ENCODE measurements around the gene LRRN4CL. TPM values are rescaled to one million over a fixed set of nuclear protein-coding genes. Genes with fewer than 3 reads are reported as not detected.

LRRN4CL gene
- total and polyA plus RNA-seq, 2 of the 4 experiments (the other 2 are of a cell fraction) = 0.36 to 0.84 TPM

- TF ChIP-seq RCOR1 (IDR thresholded peaks at IDR 0.05; ENCODE audit: insufficient replicate concordance, low read length) (no peak), CHD1 (IDR thresholded peaks at IDR 0.05; ENCODE audit: low read depth, low read length) (no peak), FOS (IDR thresholded peaks at IDR 0.05; ENCODE audit: low read depth, low read length) (no peak), CEBPB (IDR thresholded peaks at IDR 0.05; ENCODE audit: low read depth, low read length) (no peak), BHLHE40 (IDR thresholded peaks at IDR 0.05; ENCODE audit: low read depth, low read length) (no peak), SMC3 (IDR thresholded peaks at IDR 0.05; ENCODE audit: low read depth, low read length) (no peak), MXI1 (IDR thresholded peaks at IDR 0.05; ENCODE audit: borderline replicate concordance, low read depth, low read length) (no peak), ELK1 (IDR thresholded peaks at IDR 0.05; ENCODE audit: borderline replicate concordance, low read depth, low read length) (no peak)
- H2BK15ac ChIP-seq (ENCODE audit: low read depth, low read length) = no peak overlapping the region
- no peak overlapping the region for H2AK9ac ChIP-seq (replicated peaks; ENCODE audit: low read depth, low read length, poor library complexity)
- no peak overlapping the region for H2BK5ac ChIP-seq (ENCODE audit: low read depth, low read length, poor library complexity, severe bottlenecking)
- in situ Hi-C loops (cut with MboI; ENCODE audit: low sequenced_read_pairs) (no loop called here), intact Hi-C loops (cut with micrococcal nuclease) (no loop called here), dilution Hi-C loops (cut with HindIII; ENCODE audit: low sequenced_read_pairs, unreplicated experiment) (no loop called here)
- no peak overlapping the region for H4K91ac ChIP-seq (ENCODE audit: insufficient read depth, low read depth, low read length)
- H3K23ac ChIP-seq (ENCODE audit: low read depth, low read length) = no peak overlapping the region
- H3K14ac ChIP-seq (replicated peaks; ENCODE audit: low read depth, low read length) = no peak overlapping the region
- peaks cover 36% of the 10 kb centered on the region for H3K36me3 ChIP-seq (ENCODE audit: control insufficient read depth, insufficient read depth, low read length)
- no peak overlapping the region for H3K18ac ChIP-seq (ENCODE audit: low read depth, low read length)
- ATAC-seq (ENCODE audit: low read depth) (no peak), DNase-seq (no peak)
- no peak overlapping the region for H4K5ac ChIP-seq (ENCODE audit: low read depth, low read length)
- H3K9me3 ChIP-seq (ENCODE audit: control insufficient read depth, insufficient read depth, low read length) = no peaks in the 10 kb centered on the region
- no peak overlapping the region for H2BK120ac ChIP-seq (ENCODE audit: low read depth, low read length)
- no peak overlapping the region for H2BK20ac ChIP-seq (ENCODE audit: low read depth, low read length)
- no peak overlapping the region for H3K4me2 ChIP-seq (ENCODE audit: low read depth, low read length)
- no peak overlapping the region for H3K56ac ChIP-seq (ENCODE audit: extremely low read depth, insufficient read depth, low read length)
- no peak overlapping the region for H3K27ac ChIP-seq (ENCODE audit: insufficient read depth, low read length)
- no peak overlapping the region for H2AFZ ChIP-seq (replicated peaks; ENCODE audit: low read length, poor library complexity)
- no CpG with 5 or more reads among the region's 8 CpGs for WGBS, 2 experiments (ENCODE audit: extremely low coverage in 2 of 2, insufficient read length in 1 of 2)
- peaks cover 23% of the 10 kb centered on the region; the same call in 1 of the 2 replicates for H4K20me1 ChIP-seq (ENCODE audit: insufficient read depth, low read length)
- H3K79me1 ChIP-seq (ENCODE audit: low read depth in 1 of 2, low read length in 2 of 2) = peaks cover 5 to 49% of the 10 kb centered on the region in 2 experiments; a peak in 3 of 4 replicates
- H3K9ac ChIP-seq (ENCODE audit: low read depth, low read length) = no peak overlapping the region
- CTCF ChIA-PET = interaction anchor here (1.1 kb wide), 1 partner anchor 21 kb away, joined by 3 read pairs; no protein-coding TSS in a partner anchor
- no peak overlapping the region for H3K4ac ChIP-seq (ENCODE audit: low read depth, low read length)
- no peak overlapping the region for H4K8ac ChIP-seq (ENCODE audit: low read depth in 2 of 2, low read length in 2 of 2)
- H3K4me1 ChIP-seq (ENCODE audit: control insufficient read depth, insufficient read depth, low read length) = peaks cover 6% of the 10 kb centered on the region; the same call in 1 of the 2 replicates
- BruUV-seq (replicated peaks) = no TSS peak
- POLR2A ChIA-PET (ENCODE audit: unreplicated experiment) = no interaction called here
- H3K4me3 ChIP-seq (ENCODE audit: insufficient read depth, low read depth, low read length) = no peak overlapping the region
- no peaks in the 10 kb centered on the region for H3K27me3 ChIP-seq (ENCODE audit: control insufficient read depth, insufficient read depth, low read length)
- peaks cover 9% of the 10 kb centered on the region; the same call in 1 of the 2 replicates for H3K9me1 ChIP-seq (ENCODE audit: insufficient read depth, low read length)
- no peak overlapping the region for H2AK5ac ChIP-seq (ENCODE audit: low read depth, low read length)
Observed at GRCh38 chr11:62644220-62644619, 45.1 kb downstream of the LRRN4CL start.

Small RNA genes lying within 50 kb of the gene (microRNA-seq; reads per million reads assigned to microRNA genes)
- not detected for gene SNORA57 (ENCODE audit: insufficient read depth, insufficient read length)

Small RNA genes lying within 50 kb of the gene (small RNA-seq; reads per million reads assigned to genes)
- gene SNORA57 = 0 reads per million in 5 experiments

Other genes starting within 250 kb of the LRRN4CL start
- gene AHNAK, start 142.7 kb downstream of the LRRN4CL start, total RNA-seq (2012; rRNA removed) = 695 and 735 TPM in 2 replicates
- gene AHNAK, start 142.7 kb downstream of the LRRN4CL start, polyA plus RNA-seq (2012; rRNA removed) = 80.7 and 95.1 TPM in 2 replicates
- gene EEF1G, start 115.6 kb downstream of the LRRN4CL start, total RNA-seq (2012; rRNA removed) = 1,598 and 1,857 TPM in 2 replicates
- gene EEF1G, start 115.6 kb downstream of the LRRN4CL start, polyA plus RNA-seq (2012; rRNA removed) = 1,684 and 1,697 TPM in 2 replicates
- gene TUT1, start 98.0 kb downstream of the LRRN4CL start, total RNA-seq (2012; rRNA removed) = 3.3 and 4.3 TPM in 2 replicates
- gene TUT1, start 98.0 kb downstream of the LRRN4CL start, polyA plus RNA-seq (2012; rRNA removed) = 10.1 TPM in 2 replicates
- 126 and 136 TPM in 2 replicates for gene MTA2, start 87.7 kb downstream of the LRRN4CL start, total RNA-seq (2012; rRNA removed)
- 28.0 and 34.8 TPM in 2 replicates for gene MTA2, start 87.7 kb downstream of the LRRN4CL start, polyA plus RNA-seq (2012; rRNA removed)
- 4.4 and 5.0 TPM in 2 replicates for gene EML3, start 76.8 kb downstream of the LRRN4CL start, total RNA-seq (2012; rRNA removed)
- gene EML3, start 76.8 kb downstream of the LRRN4CL start, polyA plus RNA-seq (2012; rRNA removed) = 24.7 and 26.1 TPM in 2 replicates
- 2.2 TPM in 2 replicates for gene ROM1, start 76.3 kb downstream of the LRRN4CL start, total RNA-seq (2012; rRNA removed)
- 1.7 and 2.5 TPM in 2 replicates for gene ROM1, start 76.3 kb downstream of the LRRN4CL start, polyA plus RNA-seq (2012; rRNA removed)
- gene B3GAT3, start 67.5 kb downstream of the LRRN4CL start, total RNA-seq (2012; rRNA removed) = 10.4 and 10.6 TPM in 2 replicates
- 38.4 and 51.7 TPM in 2 replicates for gene B3GAT3, start 67.5 kb downstream of the LRRN4CL start, polyA plus RNA-seq (2012; rRNA removed)
- 182 and 209 TPM in 2 replicates for gene GANAB, start 42.9 kb downstream of the LRRN4CL start, total RNA-seq (2012; rRNA removed)
- 323 and 344 TPM in 2 replicates for gene GANAB, start 42.9 kb downstream of the LRRN4CL start, polyA plus RNA-seq (2012; rRNA removed)
- 8.9 and 11.8 TPM in 2 replicates for gene INTS5, start 36.2 kb downstream of the LRRN4CL start, total RNA-seq (2012; rRNA removed)
- 14.7 and 14.8 TPM in 2 replicates for gene INTS5, start 36.2 kb downstream of the LRRN4CL start, polyA plus RNA-seq (2012; rRNA removed)
- 41.2 and 53.6 TPM in 2 replicates for gene C11orf98, start 24.3 kb downstream of the LRRN4CL start, total RNA-seq (2012; rRNA removed)
- 62.3 and 68.9 TPM in 2 replicates for gene C11orf98, start 24.3 kb downstream of the LRRN4CL start, polyA plus RNA-seq (2012; rRNA removed)
- gene CSKMT, start 24.2 kb downstream of the LRRN4CL start, total RNA-seq (2012; rRNA removed) = 6.4 and 7.9 TPM in 2 replicates
- 5.3 and 6.2 TPM in 2 replicates for gene CSKMT, start 24.2 kb downstream of the LRRN4CL start, polyA plus RNA-seq (2012; rRNA removed)
- gene UQCC3, start 17.9 kb downstream of the LRRN4CL start, total RNA-seq (2012; rRNA removed) = 5.7 and 6.7 TPM in 2 replicates
- 9.7 and 13.7 TPM in 2 replicates for gene UQCC3, start 17.9 kb downstream of the LRRN4CL start, polyA plus RNA-seq (2012; rRNA removed)
- gene LBHD1, start 17.3 kb downstream of the LRRN4CL start, total RNA-seq (2012; rRNA removed) = 1.4 and 1.6 TPM in 2 replicates
- 2.9 and 4.0 TPM in 2 replicates for gene LBHD1, start 17.3 kb downstream of the LRRN4CL start, polyA plus RNA-seq (2012; rRNA removed)
- 50.0 and 83.0 TPM in 2 replicates for gene UBXN1, start 10.5 kb downstream of the LRRN4CL start, total RNA-seq (2012; rRNA removed)
- gene UBXN1, start 10.5 kb downstream of the LRRN4CL start, polyA plus RNA-seq (2012; rRNA removed) = 81.6 and 96.9 TPM in 2 replicates
- gene BSCL2, start 17.9 kb upstream of the LRRN4CL start, total RNA-seq (2012; rRNA removed) = 19.4 and 26.2 TPM in 2 replicates
- 46.0 and 47.1 TPM in 2 replicates for gene BSCL2, start 17.9 kb upstream of the LRRN4CL start, polyA plus RNA-seq (2012; rRNA removed)
- not detected in 2 replicates for gene GNG3, start 18.1 kb upstream of the LRRN4CL start, total RNA-seq (2012; rRNA removed)
- not detected in 2 replicates for gene GNG3, start 18.1 kb upstream of the LRRN4CL start, polyA plus RNA-seq (2012; rRNA removed)
- 3.9 and 5.0 TPM in 2 replicates for gene HNRNPUL2, start 37.9 kb upstream of the LRRN4CL start, total RNA-seq (2012; rRNA removed)
- gene HNRNPUL2, start 37.9 kb upstream of the LRRN4CL start, polyA plus RNA-seq (2012; rRNA removed) = 25.5 and 30.2 TPM in 2 replicates
- gene TTC9C, start 39.0 kb upstream of the LRRN4CL start, total RNA-seq (2012; rRNA removed) = 37.1 and 45.5 TPM in 2 replicates
- gene TTC9C, start 39.0 kb upstream of the LRRN4CL start, polyA plus RNA-seq (2012; rRNA removed) = 29.1 and 32.9 TPM in 2 replicates
- gene ZBTB3, start 64.6 kb upstream of the LRRN4CL start, total RNA-seq (2012; rRNA removed) = 7.8 and 8.1 TPM in 2 replicates
- gene ZBTB3, start 64.6 kb upstream of the LRRN4CL start, polyA plus RNA-seq (2012; rRNA removed) = 2.3 and 3.4 TPM in 2 replicates
- gene POLR2G, start 72.0 kb upstream of the LRRN4CL start, total RNA-seq (2012; rRNA removed) = 110 and 154 TPM in 2 replicates
- gene POLR2G, start 72.0 kb upstream of the LRRN4CL start, polyA plus RNA-seq (2012; rRNA removed) = 157 and 165 TPM in 2 replicates
- gene TAF6L, start 81.9 kb upstream of the LRRN4CL start, total RNA-seq (2012; rRNA removed) = 8.1 and 9.5 TPM in 2 replicates
- 13.5 and 14.5 TPM in 2 replicates for gene TAF6L, start 81.9 kb upstream of the LRRN4CL start, polyA plus RNA-seq (2012; rRNA removed)
- 20.0 and 29.4 TPM in 2 replicates for gene TMEM179B, start 97.9 kb upstream of the LRRN4CL start, total RNA-seq (2012; rRNA removed)
- gene TMEM179B, start 97.9 kb upstream of the LRRN4CL start, polyA plus RNA-seq (2012; rRNA removed) = 67.1 and 71.5 TPM in 2 replicates
- gene TMEM223, start 102.5 kb upstream of the LRRN4CL start, total RNA-seq (2012; rRNA removed) = 9.7 and 14.2 TPM in 2 replicates
- 15.7 and 18.0 TPM in 2 replicates for gene TMEM223, start 102.5 kb upstream of the LRRN4CL start, polyA plus RNA-seq (2012; rRNA removed)
- 26.3 and 27.5 TPM in 2 replicates for gene NXF1, start 115.9 kb upstream of the LRRN4CL start, total RNA-seq (2012; rRNA removed)
- 90.4 and 97.4 TPM in 2 replicates for gene NXF1, start 115.9 kb upstream of the LRRN4CL start, polyA plus RNA-seq (2012; rRNA removed)
- 48.6 and 49.5 TPM in 2 replicates for gene STX5, start 142.5 kb upstream of the LRRN4CL start, total RNA-seq (2012; rRNA removed)
- 43.1 and 43.5 TPM in 2 replicates for gene STX5, start 142.5 kb upstream of the LRRN4CL start, polyA plus RNA-seq (2012; rRNA removed)
- gene TEX54, start 143.3 kb upstream of the LRRN4CL start, total RNA-seq (2012; rRNA removed) = not detected in 2 replicates
- gene TEX54, start 143.3 kb upstream of the LRRN4CL start, polyA plus RNA-seq (2012; rRNA removed) = not detected in 2 replicates
- gene WDR74, start 150.1 kb upstream of the LRRN4CL start, total RNA-seq (2012; rRNA removed) = 40.8 and 44.3 TPM in 2 replicates
- gene WDR74, start 150.1 kb upstream of the LRRN4CL start, polyA plus RNA-seq (2012; rRNA removed) = 38.4 and 41.9 TPM in 2 replicates
- 114 and 140 TPM in 2 replicates for gene SLC3A2, start 191.4 kb upstream of the LRRN4CL start, total RNA-seq (2012; rRNA removed)
- 239 TPM in 2 replicates for gene SLC3A2, start 191.4 kb upstream of the LRRN4CL start, polyA plus RNA-seq (2012; rRNA removed)
- gene CHRM1, start 231.8 kb upstream of the LRRN4CL start, total RNA-seq (2012; rRNA removed) = not detected in 2 replicates
- gene CHRM1, start 231.8 kb upstream of the LRRN4CL start, polyA plus RNA-seq (2012; rRNA removed) = not detected in 2 replicates